Heart right ventricle (tissue), 16 donors: Measurements from ENCODE around the gene MROH8. TPM values are rescaled to one million over a fixed set of nuclear protein-coding genes. Genes with fewer than 3 reads are reported as not detected.

Experiments used
- ATAC-seq, 8 donors: fragments of 200-7000 bp; cut with Tn5 transposase; one replicate each; pipeline ENCODE4 v1.9.1; 2020; ENCODE audit warnings: mild to moderate bottlenecking in 8 of 8, moderate library complexity in 8 of 8, moderate number of reproducible peaks in 1 of 8
- DNase-seq, 2 donors: peaks; one replicate each; pipeline ENCODE4 v3.0.0-alpha.2; 2020
- H3K27ac ChIP-seq, 10 donors: fragments of 200-600 bp; sonication (generic) in 2 of 10; one replicate each; pipeline versions ENCODE4 v1.5.0 to v1.8.0; 2020 to 2022; ENCODE audit warnings: mild to moderate bottlenecking in 3 of 10
- H3K27me3 ChIP-seq, 7 donors: fragments of 200-600 bp; one replicate each; pipeline ENCODE4 v1.8.0; 2021 to 2022; ENCODE audit warnings: mild to moderate bottlenecking in 2 of 7
- H3K36me3 ChIP-seq, 9 donors: fragments of 200-600 bp; sonication (generic) in 1 of 9; one replicate each; pipeline versions ENCODE4 v1.5.0 to v1.8.0; 2020 to 2022; ENCODE audit warnings: mild to moderate bottlenecking in 2 of 9
- H3K4me1 ChIP-seq, 9 donors: fragments of 200-600 bp; sonication (generic) in 1 of 9; one replicate each; pipeline versions ENCODE4 v1.5.0 to v1.8.0; 2020 to 2022; ENCODE audit warnings: mild to moderate bottlenecking in 4 of 9
- H3K4me3 ChIP-seq, 10 donors: fragments of 200-600 bp; sonication (generic) in 2 of 10; one replicate each; pipeline versions ENCODE4 v1.5.0 to v1.8.0; 2020 to 2022; ENCODE audit warnings: mild to moderate bottlenecking in 7 of 10, moderate library complexity in 2 of 10
- H3K9me3 ChIP-seq, 11 donors: fragments of 200-600 bp in 10 of 11; sonication (generic) in 2 of 11; one replicate each; pipeline versions ENCODE4 v1.5.0 to v1.8.0; 2013 to 2022; ENCODE audit warnings: mild to moderate bottlenecking in 2 of 11, control low read depth in 1 of 11, moderate library complexity in 1 of 11
- WGBS, 2 donors: extraction: QIAGEN DNeasy Blood & Tissue Kit; methylation state at CpG; one replicate each; pipeline ENCODE4 v1.1.7; 2013; ENCODE audit warnings: inconsistent platforms in 1 of 2; 5-methylcytosine and 5-hydroxymethylcytosine counted together
- intact Hi-C, 10 donors: fragments of 100-400 bp; cut with DNase I; formaldehyde crosslinking; loops; one replicate each; pipeline versions ENCODE4 v1.11.1 to v1.14.2; 2022
- polyA plus RNA-seq, 2 donors: library from polyadenylated mRNA; stranded (reverse); fragments of 200-250 nt; gene quantifications; one replicate each; pipeline ENCODE4 v1.2.3, GENCODE V29; 2013
- total RNA-seq, 10 donors: library from RNA; stranded (reverse); fragmentation: NEBNext Ultra II Directional in 3 of 10; extraction: Animal tissue kit (Norgen Biotek cat#: 25700) in 3 of 10; gene quantifications; one replicate each; pipeline versions ENCODE4 v1.2.1 to v1.2.4, GENCODE V29; 2021 to 2023
- TF ChIP-seq, protein P1 (sequence below), 9 donors: fragments of 200-600 bp; sonication (generic) in 2 of 9; IDR thresholded peaks; one replicate each; pipeline versions ENCODE4 v1.5.0 to v1.8.0; 2021 to 2022; ENCODE audit warnings: antibody characterized with exemption in 9 of 9, mild to moderate bottlenecking in 5 of 9, moderate library complexity in 1 of 9
- donor health status: Arrhythmogenic right ventricular cardiomyopathy.
- donor health status: ischemic (EF 13 %, LVEDD 7.1; RV severe dilation, severe dysfunction).
- donor health status: healthy with polysubstance abuse.
- donor health status: DM: no; HTN: yes; CAD: no.
- donor health status: DM: no; HTN: no; CAD: no.
- donor health status: ischemic (EF 25% LVEDD 6.9; RV normal size, moderate dysfunction).
- donor health status: ischemic (EF 25% LVEDD 5.7; RV mildly dilated, moderate dysfunction).
- donor health status: healthy.
- donor health status: DM: yes; HTN: yes; CAD: no.
- donor health status: Ischemic cardiomyopathy.
- donor health status: ischemic (EF 35%, LVEDD 5.7; RV mildly dilated, moderate dysfunction).
- donor health status: nonischemic (EF 11% LVEDD 7.7; RV severe dilation, severe dysfunction).
- donor health status: DM: yes; HTN: yes; CAD: no.
- donor health status: PGD.
- donor health status: ischemic (EF 29% LVEDD 5.4; RV normal size, mild dysfunction).
- donor health status: nonischemic (EF 23%, LVEDD 6.1; RV moderate dilation, normal function).

MROH8 gene
- total and polyA plus RNA-seq, 12 donors = 1.8 to 10.0 (median 6.1) TPM

DNA sequence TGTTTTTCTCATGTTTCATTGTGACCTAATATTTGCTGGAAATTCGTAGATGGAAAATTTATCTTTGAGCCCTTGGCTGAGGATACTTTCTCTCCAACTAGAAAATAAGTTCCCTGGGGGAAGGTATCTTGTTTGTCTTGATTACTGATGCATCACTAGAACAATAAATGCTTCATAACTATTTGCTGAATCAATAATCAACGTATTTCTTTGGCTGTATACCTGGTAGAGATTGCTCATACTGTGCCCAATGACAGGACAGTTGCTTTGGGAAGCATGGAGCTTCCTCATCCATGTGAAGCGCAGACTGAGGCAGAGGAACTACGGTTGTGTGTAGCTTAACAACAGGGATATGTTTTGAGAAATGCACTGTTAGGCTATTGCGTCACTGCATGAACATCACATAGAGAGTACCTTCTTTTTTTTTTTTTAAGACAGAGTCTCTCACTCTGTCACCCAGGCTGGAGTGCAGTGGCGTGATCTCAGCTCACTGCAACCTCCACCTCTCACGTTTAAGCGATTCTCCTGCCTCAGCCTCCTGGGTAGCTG, 34.4 kb downstream of the MROH8 start:
- ATAC-seq (no peak), DNase-seq (no peak)
- H3K27ac ChIP-seq = no peak overlapping the region
- 92 to 94% methylated on average over 8 of the region's 8 CpGs for WGBS, 2 donors
- TF ChIP-seq, protein P1, sequence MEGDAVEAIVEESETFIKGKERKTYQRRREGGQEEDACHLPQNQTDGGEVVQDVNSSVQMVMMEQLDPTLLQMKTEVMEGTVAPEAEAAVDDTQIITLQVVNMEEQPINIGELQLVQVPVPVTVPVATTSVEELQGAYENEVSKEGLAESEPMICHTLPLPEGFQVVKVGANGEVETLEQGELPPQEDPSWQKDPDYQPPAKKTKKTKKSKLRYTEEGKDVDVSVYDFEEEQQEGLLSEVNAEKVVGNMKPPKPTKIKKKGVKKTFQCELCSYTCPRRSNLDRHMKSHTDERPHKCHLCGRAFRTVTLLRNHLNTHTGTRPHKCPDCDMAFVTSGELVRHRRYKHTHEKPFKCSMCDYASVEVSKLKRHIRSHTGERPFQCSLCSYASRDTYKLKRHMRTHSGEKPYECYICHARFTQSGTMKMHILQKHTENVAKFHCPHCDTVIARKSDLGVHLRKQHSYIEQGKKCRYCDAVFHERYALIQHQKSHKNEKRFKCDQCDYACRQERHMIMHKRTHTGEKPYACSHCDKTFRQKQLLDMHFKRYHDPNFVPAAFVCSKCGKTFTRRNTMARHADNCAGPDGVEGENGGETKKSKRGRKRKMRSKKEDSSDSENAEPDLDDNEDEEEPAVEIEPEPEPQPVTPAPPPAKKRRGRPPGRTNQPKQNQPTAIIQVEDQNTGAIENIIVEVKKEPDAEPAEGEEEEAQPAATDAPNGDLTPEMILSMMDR (IDR thresholded peaks at IDR 0.05) = no peak
- no peaks in the 10 kb centered on the region for H3K9me3 ChIP-seq
- H3K4me1 ChIP-seq = no peaks in the 10 kb centered on the region
- H3K4me3 ChIP-seq = no peak overlapping the region
- H3K27me3 ChIP-seq = no peaks in the 10 kb centered on the region
- peaks cover 0 to 3% (median 0%) of the 10 kb centered on the region in 9 donors for H3K36me3 ChIP-seq
- intact Hi-C loops = no loop called here

DNA sequence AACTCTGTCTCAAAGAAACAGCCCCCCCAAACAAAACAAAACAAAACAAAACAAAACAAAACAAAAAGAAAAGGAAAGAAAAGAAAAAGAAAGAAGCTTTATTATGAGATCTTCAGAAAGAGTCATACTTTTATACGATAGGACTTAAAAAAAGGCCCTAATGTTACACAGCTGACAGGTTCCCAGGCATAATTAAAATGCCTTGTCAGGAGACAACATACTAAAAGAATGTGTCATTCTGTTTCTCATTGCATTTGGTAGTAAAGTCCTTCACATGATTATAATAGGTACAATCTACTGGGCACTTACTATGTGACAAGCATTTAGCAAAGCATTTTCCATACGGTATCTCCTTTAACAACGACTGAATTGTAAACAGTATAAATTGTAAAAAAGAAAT, 36.6 kb downstream of the MROH8 start:
- 84 to 89% methylated on average over 3 of the region's 3 CpGs for WGBS, 2 donors
- Histone ChIP-seq H3K9me3 (no peaks in the 10 kb centered on the region), H3K4me3 (no peak overlapping the region), H3K36me3 (peaks cover 0 to 3% (median 0%) of the 10 kb centered on the region in 9 donors), H3K4me1 (no peaks in the 10 kb centered on the region), H3K27ac (no peak overlapping the region), H3K27me3 (no peaks in the 10 kb centered on the region)
- TF ChIP-seq, protein P1 (IDR thresholded peaks at IDR 0.05) = no peak
- no peak for ATAC-seq
- intact Hi-C loops = no loop called here
- no peak for DNase-seq

DNA sequence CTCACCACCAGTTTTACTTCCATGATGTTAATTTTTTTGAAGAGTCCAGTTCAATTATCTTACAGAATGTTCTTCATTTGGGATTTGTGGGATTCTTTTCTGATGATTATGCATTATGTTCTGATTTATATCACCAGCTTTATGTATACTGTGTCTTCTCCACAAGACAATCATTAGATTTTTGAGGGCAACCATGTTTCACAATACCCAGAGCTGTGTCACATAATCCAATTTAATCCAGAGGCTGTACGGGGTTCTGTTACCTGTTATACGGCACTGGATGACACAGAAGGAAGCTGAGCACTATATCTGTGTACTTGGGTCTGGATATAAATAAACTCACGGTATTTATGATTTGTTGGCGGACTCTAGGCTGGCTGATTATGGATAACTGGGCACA, 41.8 kb downstream of the MROH8 start:
- TF ChIP-seq, protein P1 (IDR thresholded peaks at IDR 0.05) = no peak
- no peaks in the 10 kb centered on the region for H3K36me3 ChIP-seq
- H3K4me1 ChIP-seq = peaks cover 0 to 18% (median 0%) of the 10 kb centered on the region in 9 donors
- no peaks in the 10 kb centered on the region for H3K9me3 ChIP-seq
- DNase-seq (no peak), ATAC-seq (no peak)
- 67 to 70% methylated on average over 4 of the region's 4 CpGs for WGBS, 2 donors
- H3K27ac ChIP-seq = no peak overlapping the region
- intact Hi-C loops = loop anchor here in 1 of 10 donors (5.0 kb wide), 1 partner anchor 155 kb away; no protein-coding TSS in a partner anchor
- H3K4me3 ChIP-seq = no peak overlapping the region
- H3K27me3 ChIP-seq = no peaks in the 10 kb centered on the region

DNA sequence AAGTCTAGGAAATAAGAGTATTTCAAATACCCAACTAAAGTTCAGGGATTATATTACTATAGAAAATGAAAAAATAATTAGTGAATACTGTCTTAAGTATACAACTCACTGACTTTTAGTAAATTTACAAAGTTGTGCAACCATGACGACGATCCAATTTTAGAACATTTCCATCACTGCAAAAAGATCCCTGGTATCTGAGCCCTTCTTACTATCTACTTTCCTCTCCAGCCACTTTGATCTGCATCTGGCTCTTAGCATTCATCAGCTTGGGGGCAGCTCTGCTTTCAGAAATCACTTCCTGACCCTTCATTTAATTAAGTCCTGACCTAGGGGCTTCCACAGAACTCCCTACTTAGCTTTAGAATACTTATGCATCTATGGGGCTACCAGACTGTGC, 45.4 kb downstream of the MROH8 start:
- intact Hi-C loops = no loop called here
- Histone ChIP-seq H3K36me3 (no peaks in the 10 kb centered on the region), H3K27ac (no peak overlapping the region), H3K4me3 (no peak overlapping the region), H3K9me3 (no peaks in the 10 kb centered on the region), H3K27me3 (peaks cover 0 to under 1% (median 0%) of the 10 kb centered on the region in 7 donors), H3K4me1 (peaks cover 0 to 18% (median 0%) of the 10 kb centered on the region in 9 donors)
- WGBS, 2 donors = 42 to 59% methylated on average over 2 of the region's 2 CpGs
- no peak for DNase-seq
- ATAC-seq = peak in 2 of 8 donors; percentile 64 to 77
- TF ChIP-seq, protein P1 (IDR thresholded peaks at IDR 0.05) = no peak
